T-cell (primary cell): Measurements from ENCODE around the gene TENM4. TPM values are rescaled to one million over a fixed set of nuclear protein-coding genes. Genes with fewer than 3 reads are reported as not detected.

Source experiments
- ATAC-seq, 4 experiments: fragments of 200-7000 bp in 3 of 4; fragments of 150-1000 bp in 1 of 4; cut with Tn5 transposase; replicated peaks in 1 of 4; 1 replicate in 3 of 4; 2 replicates in 1 of 4; pipeline ENCODE4 v1.10.0; 2021; ENCODE audit warnings: moderate library complexity in 3 of 4, mild to moderate bottlenecking in 2 of 4, moderate number of reproducible peaks in 1 of 4
- CTCF ChIA-PET, 2 donors: fragments of 300-600 bp; sonication (Branson Sonifier 250); formaldehyde crosslinking; loops; one replicate each; lab custom pipeline; 2022; ENCODE audit warnings: antibody characterized with exemption in 2 of 2; lab: Charles Lee
- POLR2A ChIA-PET, 2 donors: fragments of 300-600 bp; sonication (Branson Sonifier 250); formaldehyde crosslinking; loops; one replicate each; lab custom pipeline; 2022; ENCODE audit warnings: antibody characterized with exemption in 2 of 2; lab: Charles Lee
- DNase-seq, 35 experiments: peaks; one replicate each; pipeline versions ENCODE4 v3.0.0 to v3.0.0-alpha.2; 2013 to 2023
- H3K27ac ChIP-seq: one replicate; pipeline ENCODE4 v1.5.1; 2013; ENCODE audit warnings: low read length
- H3K27me3 ChIP-seq, 2 experiments: replicated peaks in 1 of 2; 1 replicate in 1 of 2; 2 replicates in 1 of 2; pipeline versions ENCODE4 v1.6.1 to v1.7.0; 2013; ENCODE audit warnings: low read length in 1 of 2, mixed read lengths in 1 of 2; ENCODE audit not compliant: control insufficient read depth in 2 of 2, insufficient read depth in 2 of 2; ENCODE audit errors: extremely low read depth in 1 of 2
- H3K36me3 ChIP-seq, 2 donors: 1 replicate in 1 of 2; 2 replicates in 1 of 2; pipeline versions ENCODE4 v1.6.1 to v1.7.0; 2013; ENCODE audit warnings: low read length in 1 of 2; ENCODE audit not compliant: control insufficient read depth in 2 of 2, insufficient read depth in 1 of 2; ENCODE audit errors: extremely low read depth in 1 of 2
- H3K4me1 ChIP-seq, 2 experiments: 1 replicate in 1 of 2; 2 replicates in 1 of 2; pipeline versions ENCODE4 v1.6.1 to v1.7.0; 2013; ENCODE audit warnings: low read length in 2 of 2, mixed read lengths in 1 of 2; ENCODE audit not compliant: insufficient read depth in 2 of 2, control insufficient read depth in 1 of 2; ENCODE audit errors: extremely low read depth in 1 of 2
- H3K4me3 ChIP-seq, 2 donors: 1 replicate in 1 of 2; 2 replicates in 1 of 2; pipeline versions ENCODE4 v1.5.1 to v1.7.0; 2013; ENCODE audit warnings: mild to moderate bottlenecking in 2 of 2, low read length in 1 of 2, moderate library complexity in 1 of 2; ENCODE audit not compliant: control insufficient read depth in 1 of 2; ENCODE audit errors: extremely low read depth in 1 of 2
- H3K9me3 ChIP-seq: 2 replicates; pipeline ENCODE4 v1.7.0; 2013
- H3K27ac Mint-ChIP-seq, 2 donors: one replicate each; pipeline ENCODE4 v1.8.0; 2020 to 2021; ENCODE audit warnings: mild to moderate bottlenecking in 2 of 2, mixed read lengths in 2 of 2
- H3K27me3 Mint-ChIP-seq, 2 donors: one replicate each; pipeline ENCODE4 v1.8.0; 2021 to 2022; ENCODE audit warnings: mixed read lengths in 2 of 2
- H3K36me3 Mint-ChIP-seq: one replicate; pipeline ENCODE4 v1.8.0; 2021; ENCODE audit warnings: mixed read lengths
- H3K4me1 Mint-ChIP-seq, 3 donors: one replicate each; pipeline ENCODE4 v1.8.0; 2020 to 2022; ENCODE audit warnings: mixed read lengths in 3 of 3, mild to moderate bottlenecking in 1 of 3
- H3K4me3 Mint-ChIP-seq, 3 donors: one replicate each; pipeline ENCODE4 v1.8.0; 2020 to 2022; ENCODE audit warnings: mild to moderate bottlenecking in 3 of 3, mixed read lengths in 3 of 3, moderate library complexity in 3 of 3
- H3K9me3 Mint-ChIP-seq, 3 donors: one replicate each; pipeline ENCODE4 v1.8.0; 2020 to 2022; ENCODE audit warnings: mixed read lengths in 3 of 3
- WGBS: methylation state at CpG from one replicate; pipeline ENCODE4 v1.1.5; 2013; ENCODE audit warnings: missing lambda C conversion rate; ENCODE audit not compliant: insufficient coverage; 5-methylcytosine and 5-hydroxymethylcytosine counted together
- total RNA-seq, 35 experiments: library from RNA in 6 of 35; stranded (reverse) in 6 of 35; fragments of 120-200 nt in 1 of 35; gene quantifications; one replicate each; pipeline versions ENCODE4 v1.2.1 to v1.2.4 and lab custom pipeline; 2013 to 2026

TENM4 gene
- total RNA-seq, 5 donors from 2014 or later (not counting 1 experiment from before 2014, with no cell fraction given) = 0.03 to 0.35 (median 0.03) TPM; not detected in 2

- POLR2A ChIA-PET = no interaction called here
Observed at GRCh38 chr11:78689101-78689500, 751.7 kb downstream of the TENM4 start.

GRCh38 chr11:78688460-78688859, 752.4 kb downstream of the TENM4 start:
- peaks cover 2 to 14% of the 10 kb centered on the region in 2 experiments for H3K27me3 ChIP-seq
- H3K36me3 ChIP-seq = no peaks in the 10 kb centered on the region
- ATAC-seq = no peak
- DNase-seq = no peak
- H3K27ac ChIP-seq = no peak overlapping the region
- no peaks in the 10 kb centered on the region for H3K4me1 ChIP-seq
- no peak overlapping the region for H3K4me3 Mint-ChIP-seq
- H3K27me3 Mint-ChIP-seq = peaks cover 18 to 34% of the 10 kb centered on the region in 2 donors
- H3K4me3 ChIP-seq = no peak overlapping the region
- no peaks in the 10 kb centered on the region for H3K4me1 Mint-ChIP-seq
- H3K9me3 ChIP-seq = no peaks in the 10 kb centered on the region
- peaks cover 0 to 5% (median 5%) of the 10 kb centered on the region in 3 donors for H3K9me3 Mint-ChIP-seq
- H3K27ac Mint-ChIP-seq = no peak overlapping the region
- 80% methylated on average over 1 of the region's 1 CpG for WGBS
- CTCF ChIA-PET = no interaction called here
- POLR2A ChIA-PET = no interaction called here
- H3K36me3 Mint-ChIP-seq = no peaks in the 10 kb centered on the region

More at GRCh38 chr11:78689101-78689500, 751.7 kb downstream of the TENM4 start:
- H3K27ac Mint-ChIP-seq = no peak overlapping the region
- Histone ChIP-seq H3K27me3 (peaks cover 2 to 11% of the 10 kb centered on the region in 2 experiments), H3K4me1 (no peaks in the 10 kb centered on the region), H3K27ac (no peak overlapping the region), H3K36me3 (no peaks in the 10 kb centered on the region), H3K9me3 (no peaks in the 10 kb centered on the region), H3K4me3 (no peak overlapping the region)
- DNase-seq (no peak), ATAC-seq (no peak)
- CTCF ChIA-PET = no interaction called here
- H3K4me3 Mint-ChIP-seq = no peak overlapping the region
- peaks cover 0 to 5% (median 1%) of the 10 kb centered on the region in 3 donors for H3K9me3 Mint-ChIP-seq
- H3K27me3 Mint-ChIP-seq = peaks cover 16 to 30% of the 10 kb centered on the region in 2 donors
- WGBS = no CpG with 5 or more reads among the region's 3 CpGs
- no peaks in the 10 kb centered on the region for H3K36me3 Mint-ChIP-seq
- no peaks in the 10 kb centered on the region for H3K4me1 Mint-ChIP-seq

- Mint-ChIP-seq H3K27ac (no peak overlapping the region), H3K27me3 (peaks cover 15 to 31% of the 10 kb centered on the region in 2 donors), H3K4me1 (no peaks in the 10 kb centered on the region), H3K36me3 (no peaks in the 10 kb centered on the region), H3K4me3 (no peak overlapping the region), H3K9me3 (peaks cover 0 to 5% (median 5%) of the 10 kb centered on the region in 3 donors)
- CTCF ChIA-PET = no interaction called here
- Histone ChIP-seq H3K27me3 (peaks cover 2 to 11% of the 10 kb centered on the region in 2 experiments), H3K36me3 (no peaks in the 10 kb centered on the region), H3K4me1 (no peaks in the 10 kb centered on the region), H3K27ac (no peak overlapping the region), H3K4me3 (no peak overlapping the region), H3K9me3 (no peaks in the 10 kb centered on the region)
- POLR2A ChIA-PET = no interaction called here
- ATAC-seq = no peak
- no peak for DNase-seq
- no CpG with 5 or more reads among the region's 3 CpGs for WGBS
Observed at GRCh38 chr11:78685156-78685555, 755.7 kb downstream of the TENM4 start.

- CTCF ChIA-PET = no interaction called here
- H3K27me3 ChIP-seq = peaks cover 2 to 7% of the 10 kb centered on the region in 2 experiments
- peaks cover 0 to 5% (median 5%) of the 10 kb centered on the region in 3 donors for H3K9me3 Mint-ChIP-seq
- H3K4me1 Mint-ChIP-seq = no peaks in the 10 kb centered on the region
- no peaks in the 10 kb centered on the region for H3K36me3 ChIP-seq
- 100% methylated on average over 1 of the region's 2 CpGs for WGBS
- no peak overlapping the region for H3K4me3 ChIP-seq
- H3K27ac ChIP-seq = no peak overlapping the region
- ATAC-seq (no peak), DNase-seq (no peak)
- POLR2A ChIA-PET = no interaction called here
- no peaks in the 10 kb centered on the region for H3K9me3 ChIP-seq
- no peaks in the 10 kb centered on the region for H3K36me3 Mint-ChIP-seq
- H3K4me1 ChIP-seq = no peaks in the 10 kb centered on the region
- no peak overlapping the region for H3K27ac Mint-ChIP-seq
- H3K27me3 Mint-ChIP-seq = peaks cover 13 to 31% of the 10 kb centered on the region in 2 donors
- no peak overlapping the region for H3K4me3 Mint-ChIP-seq
Observed at GRCh38 chr11:78684377-78684776, 756.5 kb downstream of the TENM4 start.

- CTCF ChIA-PET = interaction anchor here in 1 of 2 donors (0.6 kb wide), 1 partner anchor 1554 kb away, joined by 3 read pairs; no protein-coding TSS in a partner anchor
- POLR2A ChIA-PET = no interaction called here
Observed at GRCh38 chr11:78683774-78684173, 757.1 kb downstream of the TENM4 start.

GRCh38 chr11:78676026-78676557, 764.7 kb downstream of the TENM4 start:
- Mint-ChIP-seq H3K27ac (no peak overlapping the region), H3K27me3 (no peaks in the 10 kb centered on the region), H3K9me3 (no peaks in the 10 kb centered on the region), H3K4me1 (no peaks in the 10 kb centered on the region), H3K36me3 (no peaks in the 10 kb centered on the region), H3K4me3 (no peak overlapping the region)
- ChIA-PET POLR2A (no interaction called here), CTCF (no interaction called here)
- no peaks in the 10 kb centered on the region for H3K36me3 ChIP-seq
- no peaks in the 10 kb centered on the region for H3K9me3 ChIP-seq
- no peaks in the 10 kb centered on the region for H3K27me3 ChIP-seq
- 89% methylated on average over 17 of the region's 24 CpGs for WGBS
- ATAC-seq (no peak), DNase-seq (no peak)
- H3K4me1 ChIP-seq = no peaks in the 10 kb centered on the region
- no peak overlapping the region for H3K4me3 ChIP-seq
- no peak overlapping the region for H3K27ac ChIP-seq

More at GRCh38 chr11:78683774-78684173, 757.1 kb downstream of the TENM4 start:
- H3K27ac Mint-ChIP-seq = no peak overlapping the region
- peaks cover 0 to 5% (median 5%) of the 10 kb centered on the region in 3 donors for H3K9me3 Mint-ChIP-seq
- ATAC-seq (no peak), DNase-seq (no peak)
- no peaks in the 10 kb centered on the region for H3K9me3 ChIP-seq
- no peak overlapping the region for H3K4me3 Mint-ChIP-seq
- no peak overlapping the region for H3K4me3 ChIP-seq
- peaks cover 11 to 31% of the 10 kb centered on the region in 2 donors for H3K27me3 Mint-ChIP-seq
- no peaks in the 10 kb centered on the region for H3K36me3 ChIP-seq
- no peaks in the 10 kb centered on the region for H3K4me1 Mint-ChIP-seq
- H3K27me3 ChIP-seq = peaks cover 2 to 7% of the 10 kb centered on the region in 2 experiments
- WGBS = 83% methylated on average over 2 of the region's 5 CpGs
- H3K4me1 ChIP-seq = no peaks in the 10 kb centered on the region
- H3K36me3 Mint-ChIP-seq = no peaks in the 10 kb centered on the region
- H3K27ac ChIP-seq = no peak overlapping the region
